Ovary (tissue), 9 donors: ENCODE measurements around the gene TPRG1L. TPM values are rescaled to one million over a fixed set of nuclear protein-coding genes. Genes with fewer than 3 reads are reported as not detected.

Experiments used
- DNase-seq, 5 donors: peaks; one replicate each; pipeline ENCODE4 v3.0.0-alpha.2; 2019 to 2020
- H3K27ac ChIP-seq, 2 donors: fragments of 200-600 bp; one replicate each; pipeline versions ENCODE4 v1.5.1 to v1.8.0; 2019 to 2022
- H3K27me3 ChIP-seq: fragments of 200-600 bp; one replicate; pipeline ENCODE4 v1.8.0; 2022
- H3K36me3 ChIP-seq: fragments of 200-600 bp; sonication (generic); one replicate; pipeline ENCODE4 v1.5.1; 2019
- H3K4me1 ChIP-seq: one replicate; pipeline ENCODE4 v1.8.1; 2013; ENCODE audit warnings: mild to moderate bottlenecking, moderate library complexity; ENCODE audit not compliant: insufficient read depth
- H3K4me3 ChIP-seq: fragments of 200-600 bp; sonication (generic); one replicate; pipeline ENCODE4 v1.5.1; 2017
- H3K9me3 ChIP-seq, 2 donors: fragments of 200-600 bp in 1 of 2; sonication (generic) in 1 of 2; one replicate each; pipeline versions ENCODE4 v1.5.1 to v1.8.1; 2013 to 2019; ENCODE audit warnings: mild to moderate bottlenecking in 1 of 2, moderate library complexity in 1 of 2
- CTCF ChIP-seq, 3 donors: fragments of 450-650 bp in 2 of 3; fragments of 200-600 bp in 1 of 3; IDR thresholded peaks; one replicate each; pipeline versions ENCODE4 v1.5.1 to v1.8.0; 2016 to 2022; ENCODE audit warnings: antibody characterized with exemption in 3 of 3, mild to moderate bottlenecking in 1 of 3
- EP300 ChIP-seq: sonication (generic); formaldehyde crosslinking; IDR thresholded peaks from one replicate; pipeline ENCODE4 v1.6.1; 2017; ENCODE audit warnings: antibody characterized with exemption
- POLR2A ChIP-seq: fragments of 450-650 bp; IDR thresholded peaks from one replicate; pipeline ENCODE4 v1.6.1; 2017; ENCODE audit warnings: antibody characterized with exemption, mild to moderate bottlenecking, moderate library complexity
- WGBS, 3 donors: extraction: QIAGEN DNeasy Blood & Tissue Kit in 1 of 3; methylation state at CpG; one replicate each; pipeline versions ENCODE4 v1.1.5 to v1.1.7; 2013 to 2017; 5-methylcytosine and 5-hydroxymethylcytosine counted together
- intact Hi-C, 4 donors: fragments of 100-400 bp; cut with DNase I; formaldehyde crosslinking; loops; one replicate each; pipeline versions ENCODE4 v1.11.0 to v1.15.1; 2022 to 2023
- polyA plus RNA-seq, 2 donors: library from polyadenylated mRNA; stranded (reverse); fragments of 200-250 nt in 1 of 2; fragments of 350-450 nt in 1 of 2; fragmentation: Illumina TruSeq in 1 of 2; extraction: RNeasy Lipid Tissue Mini Kit (QIAGEN cat#74804) in 1 of 2; gene quantifications; one replicate each; pipeline ENCODE4 v1.2.3, GENCODE V29; 2013 to 2014
- total RNA-seq, 7 donors: library from RNA; depleted of rRNA in 2 of 7; stranded (reverse); fragments of >200 nt in 2 of 7; fragmentation: NEBNext Ultra II Directional in 3 of 7; extraction: Animal tissue kit (Norgen Biotek cat#: 25700) in 3 of 7; gene quantifications; one replicate each; pipeline versions ENCODE4 v1.1.0 to v1.2.4, GENCODE V29; 2016 to 2023
- donor health status: DM: no; HTN: no; CAD: no; lungs with moderate emphysema.
- donor health status: DM: no; HTN: no; CAD: no.
- donor health status: Bipolar disorder and iron deficiency.
- donor health status: DM: yes; HTN: yes; CAD: no.
- donor health status: DM: no; HTN: no; CAD: no.
- donor health status: DM: yes; HTN: yes; CAD: no.

TPRG1L gene
- total and polyA plus RNA-seq, 9 donors = 25.3 to 71.5 (median 44.2) TPM

DNA sequence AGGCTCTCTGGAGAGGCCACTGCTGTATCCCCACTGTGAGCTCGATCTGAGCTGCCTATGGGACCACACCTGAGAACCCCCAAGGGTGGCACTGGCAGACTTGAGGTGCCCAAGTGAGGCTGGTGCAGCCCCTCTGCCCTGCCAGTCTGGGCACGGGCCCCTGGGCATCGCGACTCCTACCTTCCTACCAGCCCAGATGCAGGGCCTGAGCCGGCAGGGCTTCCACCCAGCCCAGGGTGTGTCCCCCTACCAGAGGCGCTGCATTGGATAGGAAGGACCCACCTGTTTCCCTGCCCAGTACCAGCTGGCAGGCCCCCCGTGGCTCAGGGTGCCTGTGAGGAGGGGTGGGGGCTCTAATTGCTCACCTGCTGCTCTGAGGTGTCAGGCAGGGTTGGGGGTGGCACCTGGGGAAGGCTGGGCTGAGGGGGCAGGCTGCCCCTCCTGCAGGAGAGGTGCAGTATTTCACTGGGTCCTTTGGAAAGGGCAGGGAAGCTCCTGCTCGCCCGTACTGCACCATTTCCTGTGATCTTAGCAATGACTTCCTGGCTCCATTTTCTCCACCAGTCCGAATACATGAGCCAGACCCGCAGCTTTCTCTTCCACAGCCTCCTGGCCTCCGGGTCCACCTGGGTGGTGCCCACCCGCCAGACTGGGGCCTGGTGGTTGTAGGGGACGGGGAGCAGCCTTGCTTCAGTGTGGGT is 39.3 kb downstream of the TPRG1L start:
- peak in 1 of 5 donors; percentile 12 for DNase-seq
- H3K4me1 ChIP-seq = peaks cover 2% of the 10 kb centered on the region
- intact Hi-C loops = no loop called here
- no peaks in the 10 kb centered on the region for H3K9me3 ChIP-seq
- H3K4me3 ChIP-seq = no peak overlapping the region
- TF ChIP-seq CTCF (IDR thresholded peaks at IDR 0.05) (no peak), POLR2A (no peak), EP300 (no peak)
- 83 to 85% (median 83%) methylated on average over 14 of the region's 14 CpGs for WGBS, 3 donors
- H3K27ac ChIP-seq = no peak overlapping the region
- no peaks in the 10 kb centered on the region for H3K27me3 ChIP-seq
- no peaks in the 10 kb centered on the region for H3K36me3 ChIP-seq

DNA sequence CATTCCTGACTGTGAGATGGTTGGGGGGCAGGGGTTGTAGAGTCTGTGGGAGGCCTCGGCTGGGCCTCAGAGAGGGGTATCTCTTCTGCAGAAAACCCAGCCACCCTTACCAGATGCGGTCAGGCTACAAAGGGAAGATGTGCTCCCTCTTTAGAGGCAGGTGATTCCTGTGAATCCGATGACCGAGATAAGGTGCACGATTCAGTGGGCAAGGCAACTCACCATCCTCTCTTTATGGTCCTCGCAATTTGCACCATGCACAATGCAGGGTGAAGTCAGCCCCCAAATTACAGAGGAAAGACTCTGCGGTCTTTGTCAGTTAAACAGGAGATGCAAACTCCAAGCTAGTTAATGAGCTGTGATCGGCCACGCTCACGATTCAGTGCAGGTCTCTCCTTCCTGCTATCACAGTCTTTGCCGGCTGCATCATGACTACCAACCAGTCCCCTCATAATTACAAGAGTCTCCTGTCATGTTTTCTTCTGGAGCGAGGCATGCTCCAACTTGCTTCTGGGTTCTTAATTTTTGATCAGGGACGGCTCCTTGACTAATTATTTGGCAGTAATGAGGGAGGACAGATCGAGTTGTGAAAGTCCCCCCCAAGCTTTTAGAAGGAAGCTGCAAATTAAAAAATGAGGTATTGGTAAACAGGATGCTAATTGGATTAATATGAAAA is 40.0 kb downstream of the TPRG1L start:
- no peaks in the 10 kb centered on the region for H3K9me3 ChIP-seq
- H3K4me1 ChIP-seq = peaks cover 2% of the 10 kb centered on the region
- H3K27me3 ChIP-seq = no peaks in the 10 kb centered on the region
- 82 to 86% (median 85%) methylated on average over 14 of the region's 14 CpGs for WGBS, 3 donors
- H3K36me3 ChIP-seq = no peaks in the 10 kb centered on the region
- intact Hi-C loops = no loop called here
- no peak for DNase-seq
- TF ChIP-seq POLR2A (no peak), CTCF (IDR thresholded peaks at IDR 0.05) (no peak), EP300 (no peak)
- H3K4me3 ChIP-seq = no peak overlapping the region
- no peak overlapping the region for H3K27ac ChIP-seq

GRCh38 chr1:3668148-3668547 is 43.3 kb downstream of the TPRG1L start:
- TF ChIP-seq POLR2A (no peak), EP300 (no peak), CTCF (IDR thresholded peaks at IDR 0.05) (no peak)
- Histone ChIP-seq H3K4me3 (no peak overlapping the region), H3K4me1 (peaks cover 2% of the 10 kb centered on the region), H3K36me3 (no peaks in the 10 kb centered on the region), H3K9me3 (no peaks in the 10 kb centered on the region), H3K27me3 (no peaks in the 10 kb centered on the region), H3K27ac (no peak overlapping the region)
- peak in 1 of 5 donors; percentile 6 for DNase-seq
- intact Hi-C loops = no loop called here
- 76 to 81% (median 79%) methylated on average over 8 of the region's 8 CpGs for WGBS, 3 donors

GRCh38 chr1:3668585-3669300 is 43.9 kb downstream of the TPRG1L start:
- DNase-seq = peak in 1 of 5 donors; percentile 14
- 34 to 38% (median 38%) methylated on average over 28 to 30 of the region's 30 CpGs for WGBS, 3 donors
- H3K27me3 ChIP-seq = no peaks in the 10 kb centered on the region

More at GRCh38 chr1:3668585-3669300, 43.9 kb downstream of the TPRG1L start:
- peaks cover 2% of the 10 kb centered on the region for H3K4me1 ChIP-seq
- H3K27ac ChIP-seq = no peak overlapping the region
- no peaks in the 10 kb centered on the region for H3K9me3 ChIP-seq
- intact Hi-C loops = no loop called here
- TF ChIP-seq CTCF (IDR thresholded peaks at IDR 0.05) (no peak), EP300 (no peak), POLR2A (no peak)
- no peaks in the 10 kb centered on the region for H3K36me3 ChIP-seq
- H3K4me3 ChIP-seq = no peak overlapping the region
